Measurements from ENCODE around the gene SEMA5A. TPM values are rescaled to one million over a fixed set of nuclear protein-coding genes. Genes with fewer than 3 reads are reported as not detected.

SEMA5A gene, protein sequence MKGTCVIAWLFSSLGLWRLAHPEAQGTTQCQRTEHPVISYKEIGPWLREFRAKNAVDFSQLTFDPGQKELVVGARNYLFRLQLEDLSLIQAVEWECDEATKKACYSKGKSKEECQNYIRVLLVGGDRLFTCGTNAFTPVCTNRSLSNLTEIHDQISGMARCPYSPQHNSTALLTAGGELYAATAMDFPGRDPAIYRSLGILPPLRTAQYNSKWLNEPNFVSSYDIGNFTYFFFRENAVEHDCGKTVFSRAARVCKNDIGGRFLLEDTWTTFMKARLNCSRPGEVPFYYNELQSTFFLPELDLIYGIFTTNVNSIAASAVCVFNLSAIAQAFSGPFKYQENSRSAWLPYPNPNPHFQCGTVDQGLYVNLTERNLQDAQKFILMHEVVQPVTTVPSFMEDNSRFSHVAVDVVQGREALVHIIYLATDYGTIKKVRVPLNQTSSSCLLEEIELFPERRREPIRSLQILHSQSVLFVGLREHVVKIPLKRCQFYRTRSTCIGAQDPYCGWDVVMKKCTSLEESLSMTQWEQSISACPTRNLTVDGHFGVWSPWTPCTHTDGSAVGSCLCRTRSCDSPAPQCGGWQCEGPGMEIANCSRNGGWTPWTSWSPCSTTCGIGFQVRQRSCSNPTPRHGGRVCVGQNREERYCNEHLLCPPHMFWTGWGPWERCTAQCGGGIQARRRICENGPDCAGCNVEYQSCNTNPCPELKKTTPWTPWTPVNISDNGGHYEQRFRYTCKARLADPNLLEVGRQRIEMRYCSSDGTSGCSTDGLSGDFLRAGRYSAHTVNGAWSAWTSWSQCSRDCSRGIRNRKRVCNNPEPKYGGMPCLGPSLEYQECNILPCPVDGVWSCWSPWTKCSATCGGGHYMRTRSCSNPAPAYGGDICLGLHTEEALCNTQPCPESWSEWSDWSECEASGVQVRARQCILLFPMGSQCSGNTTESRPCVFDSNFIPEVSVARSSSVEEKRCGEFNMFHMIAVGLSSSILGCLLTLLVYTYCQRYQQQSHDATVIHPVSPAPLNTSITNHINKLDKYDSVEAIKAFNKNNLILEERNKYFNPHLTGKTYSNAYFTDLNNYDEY
- total RNA-seq: not detected

- ATAC-seq (replicated peaks): no peak
- Mint-ChIP-seq H3K4me1 (peaks cover 4% of the 10 kb centered on the region), H3K27me3 (peaks cover 20% of the 10 kb centered on the region), H3K9me3 (no peaks in the 10 kb centered on the region), H3K27ac (no peak within 1 kb of the TSS), H3K4me3 (peak within 1 kb of the TSS; percentile 58), H3K36me3 (ENCODE audit: low read depth) (peaks cover 4% of the 10 kb centered on the region)
Measured at GRCh38 chr5:9545992-9546851, at the start of gene SEMA5A. SEMA5A (minus strand) TSS chr5:9546075; CDS start chr5:9379946, 166,129 bp downstream.

DNA sequence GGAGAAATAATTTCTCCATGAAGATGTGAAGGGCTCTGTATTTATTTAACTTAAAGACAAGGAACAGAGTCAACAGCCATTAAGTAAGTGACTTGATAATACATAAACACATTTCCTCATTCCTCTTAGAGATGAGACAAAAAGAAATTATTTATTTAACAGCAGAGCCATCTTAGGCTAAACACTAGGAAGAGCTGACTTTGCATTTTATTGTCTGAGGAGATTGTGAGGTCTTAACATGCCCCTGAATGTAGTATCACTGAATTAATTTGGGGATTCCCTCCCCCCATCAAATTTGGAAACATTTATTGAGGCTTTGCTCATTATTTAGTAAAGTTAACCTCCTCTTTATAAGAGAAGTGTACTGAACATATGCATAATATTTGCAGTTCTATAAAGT is 49.0 kb upstream of the SEMA5A start:
- no peak for ATAC-seq (replicated peaks)
- Mint-ChIP-seq H3K27ac (no peak overlapping the region), H3K27me3 (no peaks in the 10 kb centered on the region), H3K36me3 (ENCODE audit: low read depth) (no peaks in the 10 kb centered on the region), H3K9me3 (no peaks in the 10 kb centered on the region), H3K4me3 (no peak overlapping the region), H3K4me1 (no peaks in the 10 kb centered on the region)

DNA sequence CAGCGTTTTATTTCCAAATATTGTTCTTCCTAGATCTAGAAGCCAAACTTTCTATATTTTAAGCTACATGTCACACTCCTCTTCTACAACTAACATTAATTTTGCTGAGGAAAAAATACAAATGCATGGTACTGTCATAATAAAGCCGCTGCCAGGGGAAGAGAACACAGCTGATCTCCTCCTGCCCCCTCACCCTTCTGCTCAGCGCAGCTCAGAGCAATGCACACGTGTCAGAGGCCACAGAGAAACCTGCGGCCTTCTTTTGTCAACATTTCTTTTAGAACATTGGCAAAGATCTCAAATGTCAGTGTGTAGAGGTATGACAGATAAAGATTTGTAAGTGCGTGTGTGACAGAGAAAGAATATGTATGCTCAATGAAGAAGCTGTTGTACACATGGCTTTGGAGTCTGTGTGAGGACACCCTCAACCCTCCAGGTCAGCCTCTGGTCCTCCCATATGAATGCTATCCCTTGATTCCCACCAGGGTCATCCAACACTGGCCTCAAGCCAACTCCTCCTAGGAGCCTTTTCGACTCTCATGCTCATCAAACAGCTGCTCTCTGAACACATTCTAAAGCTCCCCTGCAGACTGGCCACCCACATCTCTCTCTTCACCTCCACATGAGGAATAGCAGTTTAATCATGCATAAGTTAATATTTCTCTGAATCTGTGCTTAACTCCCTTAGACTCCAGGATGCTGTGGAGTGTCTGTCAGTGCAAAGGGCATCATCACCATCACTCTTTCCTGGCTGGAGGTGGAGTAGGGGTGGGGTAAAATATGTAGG is 43.4 kb upstream of the SEMA5A start:
- Mint-ChIP-seq H3K9me3 (no peaks in the 10 kb centered on the region), H3K36me3 (ENCODE audit: low read depth) (no peaks in the 10 kb centered on the region), H3K4me3 (no peak overlapping the region), H3K27me3 (no peaks in the 10 kb centered on the region), H3K27ac (no peak overlapping the region), H3K4me1 (no peaks in the 10 kb centered on the region)
- ATAC-seq (replicated peaks): no peak

GRCh38 chr5:9588254-9588653 is 42.4 kb upstream of the SEMA5A start:
- no peak overlapping the region for H3K4me3 Mint-ChIP-seq
- no peaks in the 10 kb centered on the region for H3K27me3 Mint-ChIP-seq
- H3K36me3 Mint-ChIP-seq (ENCODE audit: low read depth): no peaks in the 10 kb centered on the region
- no peak for ATAC-seq (replicated peaks)
- no peaks in the 10 kb centered on the region for H3K4me1 Mint-ChIP-seq
- H3K27ac Mint-ChIP-seq: no peak overlapping the region
- no peaks in the 10 kb centered on the region for H3K9me3 Mint-ChIP-seq

DNA sequence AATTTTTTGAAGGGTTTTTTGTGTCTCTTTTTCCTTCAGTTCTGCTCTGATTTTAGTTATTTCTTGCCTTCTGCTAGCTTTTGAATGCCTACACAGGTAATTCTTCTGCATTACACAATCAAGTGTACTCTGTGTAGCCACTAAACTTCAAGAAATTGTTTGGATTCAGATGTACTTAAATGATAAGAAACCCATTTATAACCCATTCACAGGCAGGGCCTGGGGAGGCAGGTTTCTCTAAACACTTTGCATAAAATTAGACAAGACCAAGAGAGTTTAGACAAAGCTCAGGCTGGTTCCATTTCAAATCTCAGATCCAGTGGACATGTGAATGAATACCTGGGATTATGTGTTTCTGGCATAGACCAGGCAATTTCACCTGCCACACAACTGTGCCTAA is 41.3 kb upstream of the SEMA5A start:
- Mint-ChIP-seq H3K36me3 (ENCODE audit: low read depth) (no peaks in the 10 kb centered on the region), H3K4me1 (no peaks in the 10 kb centered on the region), H3K4me3 (no peak overlapping the region), H3K27ac (no peak overlapping the region), H3K27me3 (no peaks in the 10 kb centered on the region), H3K9me3 (no peaks in the 10 kb centered on the region)
- no peak for ATAC-seq (replicated peaks)

DNA sequence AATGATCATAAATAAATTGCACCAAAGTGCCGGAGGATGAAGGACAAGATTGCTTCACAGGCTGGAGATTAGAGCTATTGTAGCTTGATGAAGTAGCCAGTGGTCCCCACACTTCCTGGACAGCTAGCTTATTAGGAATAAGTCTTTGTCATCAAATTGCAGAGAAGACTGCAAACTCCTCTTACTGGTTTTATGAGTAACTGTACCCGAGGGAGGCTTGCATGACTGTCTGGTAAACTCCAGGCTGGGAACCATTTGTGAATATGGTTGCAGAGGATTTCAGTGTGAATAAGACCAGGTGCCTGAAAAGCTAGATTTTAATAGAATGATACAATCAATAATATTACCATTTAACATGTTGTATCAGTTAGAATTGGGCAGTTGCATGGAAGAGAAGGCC is 36.5 kb upstream of the SEMA5A start:
- Mint-ChIP-seq H3K9me3 (no peaks in the 10 kb centered on the region), H3K4me3 (no peak overlapping the region)

GRCh38 chr5:9573796-9574195 is 27.9 kb upstream of the SEMA5A start:
- H3K4me3 Mint-ChIP-seq: no peak overlapping the region
- H3K36me3 Mint-ChIP-seq (ENCODE audit: low read depth): no peaks in the 10 kb centered on the region
- no peaks in the 10 kb centered on the region for H3K4me1 Mint-ChIP-seq
- no peak for ATAC-seq (replicated peaks)
- H3K9me3 Mint-ChIP-seq: peaks cover 8% of the 10 kb centered on the region
- no peak overlapping the region for H3K27ac Mint-ChIP-seq
- H3K27me3 Mint-ChIP-seq: no peaks in the 10 kb centered on the region

More for the DNA sequence above, 36.5 kb upstream of the SEMA5A start:
- H3K27me3 Mint-ChIP-seq: no peaks in the 10 kb centered on the region
- H3K4me1 Mint-ChIP-seq: no peaks in the 10 kb centered on the region
- no peaks in the 10 kb centered on the region for H3K36me3 Mint-ChIP-seq (ENCODE audit: low read depth)
- ATAC-seq (replicated peaks): no peak
- H3K27ac Mint-ChIP-seq: no peak overlapping the region

- no peak for ATAC-seq (replicated peaks)
- Mint-ChIP-seq H3K27ac (no peak overlapping the region), H3K9me3 (peaks cover 8% of the 10 kb centered on the region), H3K36me3 (ENCODE audit: low read depth) (no peaks in the 10 kb centered on the region), H3K27me3 (no peaks in the 10 kb centered on the region), H3K4me1 (no peaks in the 10 kb centered on the region), H3K4me3 (no peak overlapping the region)
Measured at GRCh38 chr5:9572246-9572645, 26.4 kb upstream of the SEMA5A start.

DNA sequence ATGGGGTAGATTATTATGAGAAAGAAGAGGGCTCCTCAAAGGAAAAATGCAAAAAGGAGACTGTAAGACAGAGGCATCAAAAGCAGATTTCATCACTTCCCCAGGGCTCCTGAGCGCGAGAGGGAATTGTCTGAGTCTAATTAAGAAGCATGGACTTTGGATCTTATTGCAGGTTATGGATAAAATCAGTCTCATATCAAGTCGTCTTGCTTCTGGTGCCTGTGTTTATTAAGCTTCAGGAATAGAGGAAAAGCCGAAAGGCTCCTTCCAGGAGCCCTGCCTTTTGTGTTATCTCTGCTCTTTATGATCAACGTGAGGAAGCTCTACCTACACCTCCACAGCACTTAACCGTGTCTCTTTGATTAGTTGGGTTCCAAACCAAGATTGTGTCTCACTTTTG is 25.0 kb upstream of the SEMA5A start:
- Mint-ChIP-seq H3K4me3 (no peak overlapping the region), H3K36me3 (ENCODE audit: low read depth) (no peaks in the 10 kb centered on the region), H3K27me3 (no peaks in the 10 kb centered on the region), H3K27ac (no peak overlapping the region), H3K9me3 (peaks cover 10% of the 10 kb centered on the region), H3K4me1 (no peaks in the 10 kb centered on the region)
- ATAC-seq (replicated peaks): no peak

- H3K36me3 Mint-ChIP-seq (ENCODE audit: low read depth): no peaks in the 10 kb centered on the region
- no peak overlapping the region for H3K27ac Mint-ChIP-seq
- H3K27me3 Mint-ChIP-seq: no peaks in the 10 kb centered on the region
- no peaks in the 10 kb centered on the region for H3K4me1 Mint-ChIP-seq
- H3K4me3 Mint-ChIP-seq: no peak overlapping the region
- peaks cover 8% of the 10 kb centered on the region for H3K9me3 Mint-ChIP-seq
- ATAC-seq (replicated peaks): no peak
Measured at GRCh38 chr5:9567039-9567438, 21.2 kb upstream of the SEMA5A start.

GRCh38 chr5:9564752-9565151 is 18.9 kb upstream of the SEMA5A start:
- Mint-ChIP-seq H3K27ac (no peak overlapping the region), H3K4me3 (no peak overlapping the region), H3K9me3 (peaks cover 5% of the 10 kb centered on the region), H3K36me3 (ENCODE audit: low read depth) (no peaks in the 10 kb centered on the region), H3K4me1 (no peaks in the 10 kb centered on the region), H3K27me3 (no peaks in the 10 kb centered on the region)
- ATAC-seq (replicated peaks): no peak

DNA sequence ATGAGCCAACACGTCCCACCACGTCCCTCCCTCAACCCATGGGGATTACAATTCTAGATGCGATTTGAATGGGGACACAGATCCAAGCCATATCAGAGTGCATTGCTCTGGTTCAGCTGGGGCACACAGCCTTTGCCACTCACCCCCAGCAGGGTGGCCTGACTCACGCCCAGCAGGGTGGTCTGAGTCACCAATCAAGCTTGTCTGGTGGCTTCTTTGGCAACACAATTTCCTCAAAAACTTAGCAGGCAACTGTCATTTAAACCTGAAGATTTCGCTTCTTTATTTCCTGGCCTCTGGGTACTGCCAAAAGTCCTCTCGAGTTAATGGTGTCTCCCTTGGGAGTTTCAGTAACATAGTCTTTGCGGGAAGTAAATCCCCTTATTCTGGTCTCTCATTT is 16.3 kb upstream of the SEMA5A start:
- Mint-ChIP-seq H3K9me3 (peaks cover 5% of the 10 kb centered on the region), H3K27ac (no peak overlapping the region), H3K36me3 (ENCODE audit: low read depth) (no peaks in the 10 kb centered on the region), H3K4me1 (no peaks in the 10 kb centered on the region), H3K4me3 (no peak overlapping the region), H3K27me3 (no peaks in the 10 kb centered on the region)
- no peak for ATAC-seq (replicated peaks)

GRCh38 chr5:9559965-9560364 is 14.1 kb upstream of the SEMA5A start:
- H3K4me3 Mint-ChIP-seq: no peak overlapping the region
- no peaks in the 10 kb centered on the region for H3K27me3 Mint-ChIP-seq
- peaks cover 6% of the 10 kb centered on the region for H3K9me3 Mint-ChIP-seq
- no peak overlapping the region for H3K27ac Mint-ChIP-seq
- ATAC-seq (replicated peaks): no peak
- H3K36me3 Mint-ChIP-seq (ENCODE audit: low read depth): no peaks in the 10 kb centered on the region
- no peaks in the 10 kb centered on the region for H3K4me1 Mint-ChIP-seq

Measured in activated T-helper 17 cell treated with anti-CD3 and anti-CD28 coated beads, Interleukin-2, amount 50 U/mL, for 72 hours (primary cell).